Body of pancreas (tissue), 4 donors: ENCODE measurements around the gene ATP6V1A. TPM values are rescaled to one million over a fixed set of nuclear protein-coding genes. Genes with fewer than 3 reads are reported as not detected.
"Not testable (repeated sequence)": the region's sequence is repeated elsewhere in the genome, so short reads cannot be mapped to it uniquely, and the experiment has no call there.

Experiments used
- ATAC-seq: fragments of 150-250 bp; one replicate; pipeline ENCODE4 v1.9.1; 2016
- DNase-seq, 4 donors: peaks; one replicate each; pipeline ENCODE4 v3.0.0-alpha.2; 2019
- H3K27ac ChIP-seq, 4 donors: fragments of 200-600 bp; sonication (generic); 1 replicate in 3 of 4; 2 replicates in 1 of 4; pipeline versions ENCODE4 v1.5.1 to v1.6.1; 2016 to 2019; ENCODE audit warnings: mild to moderate bottlenecking in 1 of 4, mixed read lengths in 1 of 4, moderate library complexity in 1 of 4
- H3K27me3 ChIP-seq, 2 donors: fragments of 200-600 bp; sonication (generic); one replicate each; pipeline ENCODE4 v1.6.0; 2016; ENCODE audit warnings: mild to moderate bottlenecking in 1 of 2
- H3K36me3 ChIP-seq, 2 donors: fragments of 200-600 bp; sonication (generic); replicated peaks in 1 of 2; 2 replicates each; pipeline ENCODE4 v1.5.1; 2016; ENCODE audit warnings: low read depth in 2 of 2; ENCODE audit not compliant: insufficient read depth in 1 of 2
- H3K4me1 ChIP-seq: fragments of 200-600 bp; sonication (generic); one replicate; pipeline ENCODE4 v1.6.0; 2016
- H3K4me3 ChIP-seq, 2 donors: fragments of 200-600 bp; sonication (generic); 1 replicate in 1 of 2; 2 replicates in 1 of 2; pipeline ENCODE4 v1.5.1; 2016 to 2019
- H3K9me3 ChIP-seq, 3 donors: fragments of 200-600 bp; sonication (generic); 1 replicate in 2 of 3; 2 replicates in 1 of 3; pipeline ENCODE4 v1.5.1; 2016
- POLR2A ChIP-seq, 3 donors: fragments of 450-650 bp; IDR thresholded peaks; one replicate each; pipeline ENCODE4 v1.6.1; 2016; ENCODE audit warnings: antibody characterized with exemption in 3 of 3, mild to moderate bottlenecking in 2 of 3
- WGBS, 2 donors: methylation state at CpG; one replicate each; pipeline ENCODE4 v1.1.5; 2017; 5-methylcytosine and 5-hydroxymethylcytosine counted together
- intact Hi-C: fragments of 100-400 bp; cut with DNase I; formaldehyde crosslinking; loops from one replicate; pipeline ENCODE4 v1.15.1; 2023
- total RNA-seq, 2 donors: library from RNA; depleted of rRNA; stranded (reverse); fragments of >200 nt; gene quantifications; one replicate each; pipeline ENCODE4 v1.1.0, GENCODE V29; 2016
- TF ChIP-seq, protein P1 (sequence below), 7 experiments: fragments of 450-650 bp in 4 of 7; fragments of 200-600 bp in 3 of 7; sonication (generic) in 3 of 7; IDR thresholded peaks; one replicate each; pipeline ENCODE4 v1.5.1; 2016 to 2019; ENCODE audit warnings: antibody characterized with exemption in 7 of 7

ATP6V1A gene
- total RNA-seq, 2 donors from 2014 or later = 25.4 to 31.3 TPM

- intact Hi-C loops = loop anchor here (5.0 kb wide), 1 partner anchor 68 kb away; no protein-coding TSS in a partner anchor
- Histone ChIP-seq H3K4me3 (no peak overlapping the region), H3K36me3 (no peaks in the 10 kb centered on the region), H3K27ac (no peak overlapping the region), H3K27me3 (no peaks in the 10 kb centered on the region), H3K9me3 (no peaks in the 10 kb centered on the region), H3K4me1 (no peaks in the 10 kb centered on the region)
- TF ChIP-seq POLR2A (IDR thresholded peaks at IDR 0.05) = no peak
- TF ChIP-seq, protein P1, sequence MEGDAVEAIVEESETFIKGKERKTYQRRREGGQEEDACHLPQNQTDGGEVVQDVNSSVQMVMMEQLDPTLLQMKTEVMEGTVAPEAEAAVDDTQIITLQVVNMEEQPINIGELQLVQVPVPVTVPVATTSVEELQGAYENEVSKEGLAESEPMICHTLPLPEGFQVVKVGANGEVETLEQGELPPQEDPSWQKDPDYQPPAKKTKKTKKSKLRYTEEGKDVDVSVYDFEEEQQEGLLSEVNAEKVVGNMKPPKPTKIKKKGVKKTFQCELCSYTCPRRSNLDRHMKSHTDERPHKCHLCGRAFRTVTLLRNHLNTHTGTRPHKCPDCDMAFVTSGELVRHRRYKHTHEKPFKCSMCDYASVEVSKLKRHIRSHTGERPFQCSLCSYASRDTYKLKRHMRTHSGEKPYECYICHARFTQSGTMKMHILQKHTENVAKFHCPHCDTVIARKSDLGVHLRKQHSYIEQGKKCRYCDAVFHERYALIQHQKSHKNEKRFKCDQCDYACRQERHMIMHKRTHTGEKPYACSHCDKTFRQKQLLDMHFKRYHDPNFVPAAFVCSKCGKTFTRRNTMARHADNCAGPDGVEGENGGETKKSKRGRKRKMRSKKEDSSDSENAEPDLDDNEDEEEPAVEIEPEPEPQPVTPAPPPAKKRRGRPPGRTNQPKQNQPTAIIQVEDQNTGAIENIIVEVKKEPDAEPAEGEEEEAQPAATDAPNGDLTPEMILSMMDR (IDR thresholded peaks at IDR 0.05) = peak; percentile 32 to 82 (median 71)
- DNase-seq = no peak
- ATAC-seq = peak; percentile 71
- 21 to 30% methylated on average over 4 of the region's 4 CpGs for WGBS, 2 donors
Measured at GRCh38 chr3:113844622-113845222, 97.9 kb downstream of the ATP6V1A start.

GRCh38 chr3:113847247-113847646, 100.4 kb downstream of the ATP6V1A start:
- no peaks in the 10 kb centered on the region for H3K36me3 ChIP-seq
- no peak overlapping the region for H3K27ac ChIP-seq
- H3K27me3 ChIP-seq = no peaks in the 10 kb centered on the region
- DNase-seq (no peak), ATAC-seq (no peak)
- H3K4me1 ChIP-seq = no peaks in the 10 kb centered on the region
- no peak overlapping the region for H3K4me3 ChIP-seq
- no peak for TF ChIP-seq POLR2A (IDR thresholded peaks at IDR 0.05)
- TF ChIP-seq, protein P1 (IDR thresholded peaks at IDR 0.05) = no peak
- H3K9me3 ChIP-seq = no peaks in the 10 kb centered on the region
- intact Hi-C loops = no loop called here

- Histone ChIP-seq H3K27ac (no peak overlapping the region), H3K9me3 (no peaks in the 10 kb centered on the region), H3K4me1 (no peaks in the 10 kb centered on the region), H3K27me3 (no peaks in the 10 kb centered on the region), H3K4me3 (no peak overlapping the region), H3K36me3 (no peaks in the 10 kb centered on the region)
- TF ChIP-seq POLR2A (IDR thresholded peaks at IDR 0.05) = no peak
- TF ChIP-seq, protein P1 (IDR thresholded peaks at IDR 0.05) = no peak
- intact Hi-C loops = no loop called here
- WGBS, 2 donors = 67 to 72% methylated on average over 2 of the region's 2 CpGs
- ATAC-seq (peak; percentile 94), DNase-seq (peak in 1 of 4 donors; percentile 13)
Measured at GRCh38 chr3:113847664-113848461, 101.0 kb downstream of the ATP6V1A start.

GRCh38 chr3:113849071-113849470, 102.2 kb downstream of the ATP6V1A start:
- H3K27me3 ChIP-seq, intact Hi-C loops, ATAC-seq, H3K4me3 ChIP-seq, H3K27ac ChIP-seq, H3K4me1 ChIP-seq, H3K36me3 ChIP-seq, DNase-seq, H3K9me3 ChIP-seq: not testable (repeated sequence)
- 77 to 83% methylated on average over 3 of the region's 3 CpGs for WGBS, 2 donors

- H3K4me1 ChIP-seq, H3K36me3 ChIP-seq, DNase-seq, H3K4me3 ChIP-seq, ATAC-seq, H3K27ac ChIP-seq, intact Hi-C loops, H3K9me3 ChIP-seq, H3K27me3 ChIP-seq: not testable (repeated sequence)
- WGBS, 2 donors = 55 to 92% methylated on average over 1 to 3 of the region's 22 CpGs
Measured at GRCh38 chr3:113849841-113850240, 103.0 kb downstream of the ATP6V1A start.

GRCh38 chr3:113850391-113850790, 103.6 kb downstream of the ATP6V1A start:
- intact Hi-C loops, H3K36me3 ChIP-seq, H3K27ac ChIP-seq, H3K4me1 ChIP-seq, DNase-seq, ATAC-seq, H3K27me3 ChIP-seq, H3K4me3 ChIP-seq, H3K9me3 ChIP-seq: not testable (repeated sequence)
- WGBS, 2 donors = 90 to 92% methylated on average over 8 to 9 of the region's 9 CpGs
